ENCODE results near the gene ITCH.

DNA sequence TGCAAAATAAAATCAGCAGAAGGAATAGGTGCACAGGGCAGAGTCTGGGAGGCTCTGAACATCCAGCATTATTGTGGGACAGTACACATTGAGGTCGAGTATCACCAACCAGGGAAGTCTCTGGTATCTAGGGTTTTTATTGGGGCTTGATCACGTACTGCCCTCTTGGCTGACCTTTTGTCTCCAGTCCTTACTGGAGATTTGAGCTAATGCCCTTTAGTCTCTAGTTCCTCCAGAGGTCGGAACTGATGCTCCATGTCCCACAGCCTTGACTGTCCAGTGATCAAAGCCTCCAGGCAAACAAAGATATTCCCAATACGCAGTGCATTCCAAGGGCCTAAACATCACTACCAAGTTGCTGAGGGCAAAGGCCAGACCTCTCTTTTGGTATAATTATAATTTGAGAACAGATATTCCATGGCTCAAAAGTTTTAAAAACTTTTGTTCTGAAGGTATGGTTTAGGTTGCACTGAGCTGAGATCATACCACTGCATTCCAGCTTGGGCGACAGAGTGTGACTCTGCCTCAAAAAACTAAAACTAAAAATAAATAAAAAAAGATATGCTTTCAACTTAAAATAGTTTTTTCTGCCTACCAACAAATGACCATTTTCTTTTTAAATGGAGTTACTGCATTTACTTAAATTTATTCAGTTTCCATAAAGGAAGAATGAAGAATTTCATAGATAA is 96.3 kb downstream of the ITCH start:
- TF ChIP-seq EP300 (IDR thresholded peaks at IDR 0.05), result no peak
- no peak for TF ChIP-seq CTCF (IDR thresholded peaks at IDR 0.05)

Data from ovary (tissue), 3 donors.